HepG2 (cell line): ENCODE results near the gene GDF15. TPM values are rescaled to one million over a fixed set of nuclear protein-coding genes. Genes with fewer than 3 reads are reported as not detected.

Source experiments
- FOSL1 ChIP-seq: sonication (generic); formaldehyde crosslinking; IDR thresholded peaks from 2 replicates; pipeline ENCODE4 v1.9.0; 2021; ENCODE audit warnings: missing genetic modification reagents, borderline replicate concordance
- HNF4G ChIP-seq, 2 experiments: sonication (generic) in 1 of 2; formaldehyde crosslinking in 1 of 2; IDR thresholded peaks; 2 replicates each; pipeline versions ENCODE4 v1.4.0 to v1.6.1; 2011 to 2020; ENCODE audit warnings: borderline replicate concordance in 2 of 2, low read depth in 2 of 2, mild to moderate bottlenecking in 2 of 2, low read length in 1 of 2, missing genetic modification reagents in 1 of 2, moderate library complexity in 1 of 2
- PCBP1 ChIP-seq: fragments of 200-400 bp; formaldehyde crosslinking; IDR thresholded peaks from 2 replicates; pipeline ENCODE4 v1.6.1; 2017; ENCODE audit warnings: mild to moderate bottlenecking, low read depth, low read length, borderline replicate concordance
- PRMT3 ChIP-seq: sonication (generic); formaldehyde crosslinking; IDR thresholded peaks from 2 replicates; pipeline ENCODE4 v1.8.1; 2022; ENCODE audit warnings: low read depth, mild to moderate bottlenecking, moderate library complexity, missing genetic modification reagents, borderline replicate concordance
- SOX6 ChIP-seq, 2 experiments: fragments of 450-650 bp in 1 of 2; sonication (generic) in 1 of 2; formaldehyde crosslinking in 1 of 2; IDR thresholded peaks; 2 replicates each; pipeline versions ENCODE4 v1.4.0 to v1.6.1; 2017 to 2020; ENCODE audit warnings: antibody characterized with exemption in 1 of 2, mild to moderate bottlenecking in 1 of 2, missing genetic modification reagents in 1 of 2
- ZNF747 ChIP-seq: sonication (generic); formaldehyde crosslinking; IDR thresholded peaks from 2 replicates; pipeline ENCODE4 v1.8.1; 2023; ENCODE audit warnings: missing genetic modification reagents, mild to moderate bottlenecking, borderline replicate concordance
- ZNF761 ChIP-seq: sonication (generic); formaldehyde crosslinking; conservative IDR thresholded peaks from 2 replicates; pipeline ENCODE4 v1.4.0; 2020; ENCODE audit warnings: mild to moderate bottlenecking, missing genetic modification reagents
- polyA plus RNA-seq, 8 experiments: library from polyadenylated mRNA; depleted of rRNA in 3 of 8; stranded (reverse) in 7 of 8; unstranded in 1 of 8; fragments of >200 nt; fragmentation: Illumina TruSeq in 4 of 8; extraction: Trizol in 4 of 8; gene quantifications; 2 replicates each; pipeline versions ENCODE4 v1.2.1 to v1.2.3, GENCODE V29; 2011 to 2016; ENCODE audit warnings: low read depth in 4 of 8, missing spikeins in 1 of 8, mixed read lengths in 1 of 8; ENCODE audit not compliant: insufficient read depth in 1 of 8
- total RNA-seq, 5 experiments: library from RNA; depleted of rRNA; stranded (reverse); fragments of >200 nt; fragmentation: Illumina TruSeq; extraction: Trizol; gene quantifications; 2 replicates each; pipeline ENCODE4 v1.2.3, GENCODE V29; 2016; ENCODE audit warnings: low read depth in 1 of 5
- TF ChIP-seq, protein P1 (sequence below): sonication (generic); formaldehyde crosslinking; IDR thresholded peaks from 2 replicates; pipeline ENCODE4 v1.4.0; 2020; ENCODE audit warnings: missing genetic modification reagents, borderline replicate concordance
- TF ChIP-seq, protein P2 (sequence below): sonication (generic); formaldehyde crosslinking; IDR thresholded peaks from 2 replicates; pipeline ENCODE4 v1.5.0; 2020; ENCODE audit warnings: mild to moderate bottlenecking, missing genetic modification reagents, borderline replicate concordance
- TF ChIP-seq, protein P3 (sequence below): sonication (generic); formaldehyde crosslinking; IDR thresholded peaks from 2 replicates; pipeline ENCODE4 v1.5.1; 2020; ENCODE audit warnings: missing genetic modification reagents, mild to moderate bottlenecking, borderline replicate concordance

Gene GDF15
- total and polyA plus RNA-seq, 2 of the 13 experiments (the other 11 are each of a cell fraction or from before 2014, with no cell fraction given) = 146 to 422 TPM

DNA sequence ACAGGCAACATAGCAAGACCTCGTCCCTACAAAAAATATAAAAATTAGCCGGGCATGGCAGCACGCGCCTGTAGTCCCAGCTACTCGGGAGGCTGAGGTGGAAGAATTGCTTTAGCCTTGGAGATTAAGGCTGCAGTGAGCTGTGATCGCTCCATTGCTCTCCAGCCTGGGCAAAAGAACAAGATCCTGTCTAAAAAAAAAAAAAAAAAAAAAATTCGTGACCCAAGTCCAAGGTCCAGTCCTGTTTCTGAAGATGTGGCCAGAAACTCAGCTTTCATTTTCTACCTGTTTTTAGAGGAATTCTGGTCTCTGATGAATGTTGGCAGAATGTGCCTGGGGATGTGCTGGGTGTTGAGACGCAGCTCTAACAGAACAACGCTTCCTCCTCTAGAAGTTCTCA, 47.4 kb upstream of the GDF15 start (continued):
- TF ChIP-seq, protein P1, sequence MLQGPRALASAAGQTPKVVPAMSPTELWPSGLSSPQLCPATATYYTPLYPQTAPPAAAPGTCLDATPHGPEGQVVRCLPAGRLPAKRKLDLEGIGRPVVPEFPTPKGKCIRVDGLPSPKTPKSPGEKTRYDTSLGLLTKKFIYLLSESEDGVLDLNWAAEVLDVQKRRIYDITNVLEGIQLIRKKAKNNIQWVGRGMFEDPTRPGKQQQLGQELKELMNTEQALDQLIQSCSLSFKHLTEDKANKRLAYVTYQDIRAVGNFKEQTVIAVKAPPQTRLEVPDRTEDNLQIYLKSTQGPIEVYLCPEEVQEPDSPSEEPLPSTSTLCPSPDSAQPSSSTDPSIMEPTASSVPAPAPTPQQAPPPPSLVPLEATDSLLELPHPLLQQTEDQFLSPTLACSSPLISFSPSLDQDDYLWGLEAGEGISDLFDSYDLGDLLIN = no peak
- TF ChIP-seq, protein P2, sequence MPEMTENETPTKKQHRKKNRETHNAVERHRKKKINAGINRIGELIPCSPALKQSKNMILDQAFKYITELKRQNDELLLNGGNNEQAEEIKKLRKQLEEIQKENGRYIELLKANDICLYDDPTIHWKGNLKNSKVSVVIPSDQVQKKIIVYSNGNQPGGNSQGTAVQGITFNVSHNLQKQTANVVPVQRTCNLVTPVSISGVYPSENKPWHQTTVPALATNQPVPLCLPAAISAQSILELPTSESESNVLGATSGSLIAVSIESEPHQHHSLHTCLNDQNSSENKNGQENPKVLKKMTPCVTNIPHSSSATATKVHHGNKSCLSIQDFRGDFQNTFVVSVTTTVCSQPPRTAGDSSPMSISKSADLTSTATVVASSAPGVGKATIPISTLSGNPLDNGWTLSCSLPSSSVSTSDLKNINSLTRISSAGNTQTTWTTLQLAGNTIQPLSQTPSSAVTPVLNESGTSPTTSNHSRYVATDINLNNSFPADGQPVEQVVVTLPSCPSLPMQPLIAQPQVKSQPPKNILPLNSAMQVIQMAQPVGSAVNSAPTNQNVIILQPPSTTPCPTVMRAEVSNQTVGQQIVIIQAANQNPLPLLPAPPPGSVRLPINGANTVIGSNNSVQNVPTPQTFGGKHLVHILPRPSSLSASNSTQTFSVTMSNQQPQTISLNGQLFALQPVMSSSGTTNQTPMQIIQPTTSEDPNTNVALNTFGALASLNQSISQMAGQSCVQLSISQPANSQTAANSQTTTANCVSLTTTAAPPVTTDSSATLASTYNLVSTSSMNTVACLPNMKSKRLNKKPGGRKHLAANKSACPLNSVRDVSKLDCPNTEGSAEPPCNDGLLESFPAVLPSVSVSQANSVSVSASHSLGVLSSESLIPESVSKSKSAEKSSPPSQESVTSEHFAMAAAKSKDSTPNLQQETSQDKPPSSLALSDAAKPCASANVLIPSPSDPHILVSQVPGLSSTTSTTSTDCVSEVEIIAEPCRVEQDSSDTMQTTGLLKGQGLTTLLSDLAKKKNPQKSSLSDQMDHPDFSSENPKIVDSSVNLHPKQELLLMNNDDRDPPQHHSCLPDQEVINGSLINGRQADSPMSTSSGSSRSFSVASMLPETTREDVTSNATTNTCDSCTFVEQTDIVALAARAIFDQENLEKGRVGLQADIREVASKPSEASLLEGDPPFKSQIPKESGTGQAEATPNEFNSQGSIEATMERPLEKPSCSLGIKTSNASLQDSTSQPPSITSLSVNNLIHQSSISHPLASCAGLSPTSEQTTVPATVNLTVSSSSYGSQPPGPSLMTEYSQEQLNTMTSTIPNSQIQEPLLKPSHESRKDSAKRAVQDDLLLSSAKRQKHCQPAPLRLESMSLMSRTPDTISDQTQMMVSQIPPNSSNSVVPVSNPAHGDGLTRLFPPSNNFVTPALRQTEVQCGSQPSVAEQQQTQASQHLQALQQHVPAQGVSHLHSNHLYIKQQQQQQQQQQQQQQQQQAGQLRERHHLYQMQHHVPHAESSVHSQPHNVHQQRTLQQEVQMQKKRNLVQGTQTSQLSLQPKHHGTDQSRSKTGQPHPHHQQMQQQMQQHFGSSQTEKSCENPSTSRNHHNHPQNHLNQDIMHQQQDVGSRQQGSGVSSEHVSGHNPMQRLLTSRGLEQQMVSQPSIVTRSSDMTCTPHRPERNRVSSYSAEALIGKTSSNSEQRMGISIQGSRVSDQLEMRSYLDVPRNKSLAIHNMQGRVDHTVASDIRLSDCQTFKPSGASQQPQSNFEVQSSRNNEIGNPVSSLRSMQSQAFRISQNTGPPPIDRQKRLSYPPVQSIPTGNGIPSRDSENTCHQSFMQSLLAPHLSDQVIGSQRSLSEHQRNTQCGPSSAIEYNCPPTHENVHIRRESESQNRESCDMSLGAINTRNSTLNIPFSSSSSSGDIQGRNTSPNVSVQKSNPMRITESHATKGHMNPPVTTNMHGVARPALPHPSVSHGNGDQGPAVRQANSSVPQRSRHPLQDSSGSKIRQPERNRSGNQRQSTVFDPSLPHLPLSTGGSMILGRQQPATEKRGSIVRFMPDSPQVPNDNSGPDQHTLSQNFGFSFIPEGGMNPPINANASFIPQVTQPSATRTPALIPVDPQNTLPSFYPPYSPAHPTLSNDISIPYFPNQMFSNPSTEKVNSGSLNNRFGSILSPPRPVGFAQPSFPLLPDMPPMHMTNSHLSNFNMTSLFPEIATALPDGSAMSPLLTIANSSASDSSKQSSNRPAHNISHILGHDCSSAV = no peak
- no peak for TF ChIP-seq ZNF761 (CRISPR knock-in tag)
- no peak for TF ChIP-seq PCBP1
- no peak for TF ChIP-seq SOX6 (IDR thresholded peaks at IDR 0.05)
- peak; percentile 1; the same call in 1 of the 2 replicates for TF ChIP-seq SOX6 (CRISPR knock-in tag; IDR thresholded peaks at IDR 0.05)
- TF ChIP-seq FOSL1 = no peak
- TF ChIP-seq HNF4G (IDR thresholded peaks at IDR 0.05; ENCODE audit: borderline replicate concordance, low read depth, low read length) = peak; percentile 44
- no peak for TF ChIP-seq HNF4G (CRISPR knock-in tag; IDR thresholded peaks at IDR 0.05; ENCODE audit: borderline replicate concordance, low read depth)
- TF ChIP-seq, protein P3, sequence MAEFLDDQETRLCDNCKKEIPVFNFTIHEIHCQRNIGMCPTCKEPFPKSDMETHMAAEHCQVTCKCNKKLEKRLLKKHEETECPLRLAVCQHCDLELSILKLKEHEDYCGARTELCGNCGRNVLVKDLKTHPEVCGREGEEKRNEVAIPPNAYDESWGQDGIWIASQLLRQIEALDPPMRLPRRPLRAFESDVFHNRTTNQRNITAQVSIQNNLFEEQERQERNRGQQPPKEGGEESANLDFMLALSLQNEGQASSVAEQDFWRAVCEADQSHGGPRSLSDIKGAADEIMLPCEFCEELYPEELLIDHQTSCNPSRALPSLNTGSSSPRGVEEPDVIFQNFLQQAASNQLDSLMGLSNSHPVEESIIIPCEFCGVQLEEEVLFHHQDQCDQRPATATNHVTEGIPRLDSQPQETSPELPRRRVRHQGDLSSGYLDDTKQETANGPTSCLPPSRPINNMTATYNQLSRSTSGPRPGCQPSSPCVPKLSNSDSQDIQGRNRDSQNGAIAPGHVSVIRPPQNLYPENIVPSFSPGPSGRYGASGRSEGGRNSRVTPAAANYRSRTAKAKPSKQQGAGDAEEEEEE (CRISPR knock-in tag) = no peak
- no peak for TF ChIP-seq PRMT3 (CRISPR knock-in tag)
- TF ChIP-seq ZNF747 (CRISPR knock-in tag) = no peak
